Neural cell (in vitro differentiated cells): ENCODE data around the gene INSIG1. TPM values are rescaled to one million over a fixed set of nuclear protein-coding genes. Genes with fewer than 3 reads are reported as not detected.

Experiments
- H2AFZ ChIP-seq: fragments of 200-600, 300-800 bp; sonication (generic), shearing (Covaris generic); 2 replicates; pipeline ENCODE4 v1.6.0; 2014; ENCODE audit warnings: low read depth, mild to moderate bottlenecking, antibody characterized with exemption, low read length, moderate library complexity
- H3F3A ChIP-seq: fragments of 200-600 bp; shearing (Covaris generic); 2 replicates; pipeline ENCODE4 v1.6.1; 2016; ENCODE audit warnings: mild to moderate bottlenecking, moderate library complexity, mixed read lengths, antibody characterized with exemption, low read length; ENCODE audit not compliant: insufficient read depth, poor library complexity, severe bottlenecking
- H3K27ac ChIP-seq: fragments of 200-600, 300-800 bp; sonication (generic), shearing (Covaris generic); 2 replicates; pipeline ENCODE4 v1.5.1; 2014; ENCODE audit warnings: mild to moderate bottlenecking, low read length, moderate library complexity
- H3K27me3 ChIP-seq: fragments of 300-800, 200-600 bp; sonication (generic), shearing (Covaris generic); 2 replicates; pipeline ENCODE4 v1.6.0; 2014; ENCODE audit warnings: mild to moderate bottlenecking, low read depth, low read length, moderate library complexity; ENCODE audit not compliant: insufficient read depth
- H3K36me3 ChIP-seq: fragments of 300-800, 200-600 bp; sonication (generic), shearing (Covaris generic); 2 replicates; pipeline ENCODE4 v1.5.1; 2014; ENCODE audit warnings: mild to moderate bottlenecking, antibody characterized with exemption, low read length, moderate library complexity; ENCODE audit not compliant: insufficient read depth
- H3K4me2 ChIP-seq: fragments of 300-800, 200-600 bp; sonication (generic), shearing (Covaris generic); 2 replicates; pipeline ENCODE4 v1.6.0; 2014; ENCODE audit warnings: mild to moderate bottlenecking, low read length
- H3K4me3 ChIP-seq: fragments of 300-800, 200-600 bp; sonication (generic), shearing (Covaris generic); 2 replicates; pipeline ENCODE4 v1.5.1; 2014; ENCODE audit warnings: mild to moderate bottlenecking, low read length, moderate library complexity
- H3K79me2 ChIP-seq: fragments of 200-600 bp; shearing (Covaris generic); replicated peaks from 2 replicates; pipeline ENCODE4 v1.6.0; 2014; ENCODE audit warnings: mild to moderate bottlenecking, low read length, moderate library complexity; ENCODE audit not compliant: insufficient read depth
- H3K9ac ChIP-seq: fragments of 300-800, 200-600 bp; sonication (generic), shearing (Covaris generic); 2 replicates; pipeline ENCODE4 v1.6.1; 2016; ENCODE audit warnings: mild to moderate bottlenecking, low read length, mixed read lengths
- H3K9me2 ChIP-seq: fragments of 200-600 bp; shearing (Covaris generic); 2 replicates; pipeline ENCODE4 v1.6.1; 2016; ENCODE audit warnings: mild to moderate bottlenecking, low read length, mixed read lengths; ENCODE audit not compliant: insufficient read depth
- H3K9me3 ChIP-seq: fragments of 200-600, 300-800 bp; sonication (generic), shearing (Covaris generic); 2 replicates; pipeline ENCODE4 v1.6.1; 2016; ENCODE audit warnings: mild to moderate bottlenecking, mixed run types, low read length, moderate library complexity, mixed read lengths
- H4K20me1 ChIP-seq: fragments of 200-600 bp; shearing (Covaris generic); 2 replicates; pipeline ENCODE4 v1.6.1; 2016; ENCODE audit warnings: mild to moderate bottlenecking, mixed run types; ENCODE audit not compliant: insufficient read depth
- EP300 ChIP-seq: fragments of 450-650 bp; conservative IDR thresholded peaks from 2 replicates; pipeline ENCODE4 v1.6.1; 2014; ENCODE audit warnings: antibody characterized with exemption, mild to moderate bottlenecking, moderate library complexity; ENCODE audit not compliant: poor library complexity, severe bottlenecking
- EZH2 ChIP-seq: fragments of 200-600, 300-800 bp; shearing (Covaris generic), sonication (generic); IDR thresholded peaks from 2 replicates; pipeline ENCODE4 v1.6.1; 2014; ENCODE audit warnings: antibody characterized with exemption, low read length, borderline replicate concordance, mild to moderate bottlenecking; ENCODE audit not compliant: insufficient read depth, poor library complexity, severe bottlenecking
- MXI1 ChIP-seq: fragments of 450-650 bp; conservative IDR thresholded peaks from 2 replicates; pipeline ENCODE4 v1.6.1; 2014; ENCODE audit warnings: antibody characterized with exemption, mild to moderate bottlenecking; ENCODE audit not compliant: poor library complexity, severe bottlenecking
- POLR2AphosphoS5 ChIP-seq: IDR thresholded peaks from 2 replicates; pipeline ENCODE4 v1.6.1; 2012
- RAD21 ChIP-seq: fragments of 450-650 bp; conservative IDR thresholded peaks from 2 replicates; pipeline ENCODE4 v1.6.1; 2014; ENCODE audit warnings: antibody characterized with exemption, mild to moderate bottlenecking, moderate library complexity
- REST ChIP-seq: IDR thresholded peaks from 2 replicates; pipeline ENCODE4 v1.6.1; 2012; ENCODE audit warnings: borderline replicate concordance
- SMC3 ChIP-seq: fragments of 450-650 bp; conservative IDR thresholded peaks from 2 replicates; pipeline ENCODE4 v1.6.1; 2014; ENCODE audit warnings: antibody characterized with exemption, mild to moderate bottlenecking, moderate library complexity; ENCODE audit not compliant: poor library complexity
- TAF1 ChIP-seq: IDR thresholded peaks from 2 replicates; pipeline ENCODE4 v1.6.1; 2012; ENCODE audit warnings: low read depth
- polyA plus RNA-seq: library from polyadenylated mRNA; depleted of rRNA; stranded (reverse); fragments of >200 nt; gene quantifications from 2 replicates; pipeline ENCODE4 v1.2.3, GENCODE V29; 2014
- TF ChIP-seq, protein P1 (sequence below): fragments of 450-650 bp; IDR thresholded peaks from 2 replicates; pipeline ENCODE4 v1.5.1; 2014; ENCODE audit warnings: antibody characterized with exemption, mild to moderate bottlenecking, moderate library complexity; ENCODE audit not compliant: poor library complexity, severe bottlenecking

INSIG1 gene
- polyA plus RNA-seq, 1 donor from 2014 or later = 71.0 TPM

DNA sequence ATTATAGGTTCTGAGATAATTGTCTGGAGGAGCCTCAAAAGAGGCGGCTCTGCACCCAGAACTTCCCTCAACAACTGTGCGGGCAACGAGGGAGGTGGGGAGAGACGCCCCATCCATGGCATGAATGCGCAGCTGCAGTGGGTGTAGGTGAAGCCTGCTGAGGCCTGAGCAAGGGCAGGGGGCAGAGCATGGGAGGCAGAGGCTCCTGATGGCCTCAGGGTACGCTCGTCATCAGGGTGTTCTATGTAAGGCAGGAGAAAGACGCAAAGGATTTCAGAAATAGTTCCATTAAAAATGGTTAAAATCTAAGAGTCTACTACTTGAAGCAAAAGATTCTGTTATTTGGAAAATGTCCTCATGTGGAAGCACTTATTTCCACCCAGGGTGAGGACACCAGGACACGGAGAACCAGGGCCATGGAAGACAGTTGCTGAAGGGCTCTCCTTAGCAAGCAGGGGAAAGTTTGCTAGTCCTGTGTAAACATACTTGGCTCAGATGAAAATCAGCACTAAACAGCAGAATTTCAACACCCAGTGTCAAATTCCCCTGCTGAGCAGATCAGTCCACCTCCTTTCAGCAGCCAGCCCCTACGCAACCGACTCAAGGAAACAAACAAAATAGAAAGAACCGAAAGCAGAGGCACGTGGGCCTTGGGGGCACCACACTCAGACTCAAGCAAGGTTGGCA is 18.9 kb downstream of the INSIG1 start:
- H3K79me2 ChIP-seq = no peaks in the 10 kb centered on the region
- no peaks in the 10 kb centered on the region for H3K27me3 ChIP-seq
- H3K9me3 ChIP-seq = no peaks in the 10 kb centered on the region
- no peaks in the 10 kb centered on the region for H3K9me2 ChIP-seq
- no peaks in the 10 kb centered on the region for H3K36me3 ChIP-seq
- no peak overlapping the region for H2AFZ ChIP-seq
- TF ChIP-seq MXI1 = no peak
- TF ChIP-seq, protein P1, sequence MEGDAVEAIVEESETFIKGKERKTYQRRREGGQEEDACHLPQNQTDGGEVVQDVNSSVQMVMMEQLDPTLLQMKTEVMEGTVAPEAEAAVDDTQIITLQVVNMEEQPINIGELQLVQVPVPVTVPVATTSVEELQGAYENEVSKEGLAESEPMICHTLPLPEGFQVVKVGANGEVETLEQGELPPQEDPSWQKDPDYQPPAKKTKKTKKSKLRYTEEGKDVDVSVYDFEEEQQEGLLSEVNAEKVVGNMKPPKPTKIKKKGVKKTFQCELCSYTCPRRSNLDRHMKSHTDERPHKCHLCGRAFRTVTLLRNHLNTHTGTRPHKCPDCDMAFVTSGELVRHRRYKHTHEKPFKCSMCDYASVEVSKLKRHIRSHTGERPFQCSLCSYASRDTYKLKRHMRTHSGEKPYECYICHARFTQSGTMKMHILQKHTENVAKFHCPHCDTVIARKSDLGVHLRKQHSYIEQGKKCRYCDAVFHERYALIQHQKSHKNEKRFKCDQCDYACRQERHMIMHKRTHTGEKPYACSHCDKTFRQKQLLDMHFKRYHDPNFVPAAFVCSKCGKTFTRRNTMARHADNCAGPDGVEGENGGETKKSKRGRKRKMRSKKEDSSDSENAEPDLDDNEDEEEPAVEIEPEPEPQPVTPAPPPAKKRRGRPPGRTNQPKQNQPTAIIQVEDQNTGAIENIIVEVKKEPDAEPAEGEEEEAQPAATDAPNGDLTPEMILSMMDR = no peak
- TF ChIP-seq RAD21 = no peak
- TF ChIP-seq TAF1 = no peak
- no peak for TF ChIP-seq EP300
- TF ChIP-seq EZH2 = no peak
- no peak for TF ChIP-seq REST
- no peak for TF ChIP-seq POLR2AphosphoS5
- no peak for TF ChIP-seq SMC3
- H3K9ac ChIP-seq = no peak overlapping the region
- no peaks in the 10 kb centered on the region for H4K20me1 ChIP-seq
- no peak overlapping the region for H3K4me2 ChIP-seq
- no peak overlapping the region for H3K4me3 ChIP-seq
- no peak overlapping the region for H3K27ac ChIP-seq
- no peaks in the 10 kb centered on the region for H3F3A ChIP-seq

DNA sequence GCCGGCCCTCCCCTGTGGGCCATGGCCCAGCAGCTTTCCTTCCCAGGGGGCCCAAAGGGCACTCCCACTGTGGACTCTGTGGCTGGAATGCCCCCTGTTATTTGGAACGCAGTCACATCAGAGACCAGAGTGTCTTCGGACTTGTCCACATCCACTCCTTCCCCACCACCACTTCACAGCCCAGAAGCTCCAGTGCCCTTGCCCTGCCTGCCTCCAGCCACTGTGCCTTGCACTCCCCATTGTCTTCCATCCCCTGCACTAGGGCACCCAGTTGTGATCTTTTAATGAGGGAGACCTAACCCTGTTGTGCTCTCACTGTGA is 19.4 kb downstream of the INSIG1 start:
- H3K36me3 ChIP-seq = no peaks in the 10 kb centered on the region
- no peaks in the 10 kb centered on the region for H3K9me3 ChIP-seq
- no peaks in the 10 kb centered on the region for H4K20me1 ChIP-seq
- H3K4me2 ChIP-seq = no peak overlapping the region
- no peak overlapping the region for H3K27ac ChIP-seq
- H3K27me3 ChIP-seq = no peaks in the 10 kb centered on the region
- H3F3A ChIP-seq = no peaks in the 10 kb centered on the region
- TF ChIP-seq EZH2 = no peak
- TF ChIP-seq, protein P1 = no peak
- no peak for TF ChIP-seq RAD21
- no peak for TF ChIP-seq SMC3
- no peak for TF ChIP-seq MXI1
- no peak for TF ChIP-seq POLR2AphosphoS5
- TF ChIP-seq EP300 = no peak
- TF ChIP-seq REST = no peak
- no peak for TF ChIP-seq TAF1
- no peak overlapping the region for H2AFZ ChIP-seq
- no peaks in the 10 kb centered on the region for H3K9me2 ChIP-seq
- H3K4me3 ChIP-seq = no peak overlapping the region
- H3K79me2 ChIP-seq = no peaks in the 10 kb centered on the region
- H3K9ac ChIP-seq = no peak overlapping the region
